Left hindlimb (tissue), 1 donor: ENCODE data around the gene SPATA18.
"Not testable (repeated sequence)": the region's sequence is repeated elsewhere in the genome, so short reads cannot be mapped to it uniquely, and the experiment has no call there.

Source experiments
- DNase-seq: peaks from one replicate; pipeline ENCODE4 v3.0.0-alpha.2; 2018

The SPATA18 gene

DNA sequence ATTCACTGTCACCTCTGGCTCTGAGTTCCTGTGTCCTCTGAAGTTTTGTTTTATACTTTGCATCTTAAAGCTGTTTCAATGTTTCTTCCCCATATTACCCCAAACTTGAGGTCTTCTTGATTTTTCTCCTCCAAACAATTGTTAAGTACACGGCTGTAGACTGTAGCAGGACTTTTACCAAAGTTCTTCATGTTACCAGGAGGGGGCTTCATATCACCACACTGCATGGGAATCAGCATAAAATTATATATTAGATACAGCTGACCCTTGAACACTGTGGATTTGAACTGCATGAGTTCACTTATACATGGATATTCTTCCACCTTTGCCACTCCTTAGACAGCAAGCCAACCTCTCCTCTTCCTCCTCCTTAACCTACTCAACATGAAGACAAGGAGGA lies 56.6 kb downstream of the SPATA18 start:
- DNase-seq: no peak

DNA sequence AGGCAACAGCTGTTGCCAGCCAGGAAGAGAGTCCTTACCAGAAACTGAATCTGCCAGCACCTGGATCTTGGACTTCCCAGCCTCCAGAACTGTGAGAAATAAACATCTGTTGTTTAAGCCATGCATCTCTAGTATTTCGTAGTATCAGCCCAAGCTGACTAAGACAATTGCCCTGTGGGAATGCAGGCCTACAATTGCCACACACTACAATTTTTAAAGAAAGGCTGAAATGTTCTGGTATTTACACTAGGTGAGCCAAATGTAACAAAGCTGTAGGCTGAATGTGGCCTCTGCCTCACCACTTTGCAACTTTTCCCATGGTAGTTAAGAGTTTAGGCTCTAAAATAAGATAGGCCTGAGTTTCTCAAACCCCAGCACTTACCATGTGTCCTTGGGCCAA lies 59.1 kb downstream of the SPATA18 start:
- DNase-seq: no peak

DNA sequence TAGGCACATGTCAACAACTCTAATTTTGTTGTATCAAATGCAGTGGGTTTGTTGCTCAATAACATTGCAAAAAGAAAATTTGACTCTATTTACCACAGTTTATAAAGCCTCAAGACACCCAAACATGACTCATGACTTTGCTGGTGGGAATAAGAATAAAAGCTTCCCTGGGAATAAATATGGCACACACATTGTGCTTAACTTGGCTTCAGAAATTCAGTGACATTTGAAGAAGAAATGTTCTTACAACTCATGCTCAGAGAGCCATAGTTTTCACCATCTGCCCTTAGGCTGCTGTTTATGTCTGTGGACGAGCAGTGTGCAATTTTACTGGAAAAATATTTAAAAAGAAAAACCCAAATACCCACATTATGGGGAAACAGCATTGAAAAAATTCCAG lies 60.9 kb downstream of the SPATA18 start:
- DNase-seq: no peak

DNA sequence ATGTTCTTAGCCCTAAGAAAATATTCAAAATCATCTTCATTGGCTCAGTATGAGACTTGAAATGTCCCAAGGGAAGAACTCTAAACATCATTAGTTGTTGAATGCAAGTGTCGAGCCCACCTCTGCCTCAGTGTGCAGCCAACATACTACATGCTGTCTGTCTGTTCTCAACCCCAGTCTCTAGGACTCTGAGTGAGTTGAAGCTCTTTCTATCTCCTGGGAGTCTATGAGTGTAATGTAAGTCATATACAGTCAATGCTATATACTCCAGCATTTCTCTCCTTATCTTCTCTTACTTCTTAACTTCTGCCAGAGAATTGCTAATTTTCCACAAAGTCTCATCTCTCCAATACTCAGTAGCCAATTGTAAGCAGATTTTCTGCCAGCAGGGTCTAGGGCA lies 61.3 kb downstream of the SPATA18 start:
- peak; percentile 56 for DNase-seq

DNA sequence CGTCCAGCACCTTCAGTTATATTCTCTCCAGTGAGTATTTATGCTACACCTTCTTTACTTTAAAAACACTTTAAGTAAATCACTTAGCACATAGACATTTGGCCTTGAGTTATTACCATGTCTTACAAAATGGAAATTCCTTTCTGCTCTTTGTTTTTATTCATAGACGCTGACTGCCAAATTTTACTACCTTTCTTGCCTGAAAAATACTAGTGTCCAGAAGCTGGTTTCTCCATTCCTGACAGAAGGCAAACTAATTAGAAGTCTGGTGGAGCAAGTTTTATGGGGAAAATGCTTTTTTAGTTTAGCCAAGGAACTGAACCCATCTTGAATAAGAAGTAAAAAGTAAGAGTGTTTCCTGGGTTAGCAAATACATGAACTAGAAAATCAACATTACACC lies 65.5 kb downstream of the SPATA18 start:
- DNase-seq: no peak

DNA sequence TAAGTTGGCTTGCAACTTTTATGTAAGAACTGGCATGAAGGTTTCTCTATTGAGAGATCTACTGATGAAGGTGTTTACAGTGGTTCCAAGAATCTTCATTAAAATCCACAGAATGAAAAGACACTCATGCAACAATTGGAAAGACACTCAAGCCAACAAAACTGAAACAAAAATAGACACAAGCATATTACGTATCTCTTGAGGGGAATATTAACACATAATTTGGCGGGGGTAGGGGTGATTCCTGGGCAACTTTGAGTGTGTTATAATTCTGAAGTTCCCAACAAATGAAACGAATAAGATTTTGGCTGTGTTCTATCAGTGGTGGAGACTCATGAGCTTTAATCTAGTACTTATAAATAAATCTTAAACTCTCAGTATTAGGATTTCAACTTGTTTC lies 75.1 kb downstream of the SPATA18 start:
- no peak for DNase-seq

DNA sequence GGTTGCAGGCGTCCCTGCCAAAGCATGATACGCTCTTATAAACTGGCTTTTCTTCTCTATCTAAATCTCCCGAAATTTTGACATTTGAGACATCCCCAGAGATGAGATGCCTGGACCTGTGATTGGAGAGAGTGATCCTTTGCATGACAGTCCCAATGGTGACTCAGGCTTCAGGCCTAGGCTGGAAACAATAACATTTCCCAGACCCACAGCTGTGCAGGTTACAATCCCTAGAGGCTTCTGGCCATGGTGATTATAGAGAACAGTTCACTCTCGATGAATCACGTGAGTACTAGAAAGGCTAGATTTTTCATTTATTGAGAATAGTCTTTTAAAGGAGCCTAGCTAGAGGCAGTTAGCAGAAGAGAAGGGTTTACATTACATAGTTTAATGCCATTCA lies 75.9 kb downstream of the SPATA18 start:
- DNase-seq: peak; percentile 49

DNA sequence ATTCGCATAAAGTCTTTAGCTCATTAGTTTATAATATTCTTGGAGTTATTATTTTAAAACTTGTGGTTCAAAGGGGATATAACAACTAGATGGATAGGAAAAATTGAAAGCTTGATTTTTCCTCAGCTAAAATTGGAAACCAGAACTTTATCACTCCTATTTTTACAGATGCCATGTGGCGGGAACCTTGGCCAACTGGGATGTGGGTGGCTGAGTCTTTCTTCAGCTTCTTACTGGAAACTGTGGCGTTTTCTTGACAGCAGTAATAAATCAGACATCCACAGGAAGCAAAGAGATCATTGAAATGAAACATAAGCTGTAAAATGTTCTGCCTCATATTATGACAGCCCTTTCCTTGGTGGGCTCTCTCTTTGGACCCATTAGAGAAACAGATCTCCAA lies 84.1 kb downstream of the SPATA18 start:
- no peak for DNase-seq

DNA sequence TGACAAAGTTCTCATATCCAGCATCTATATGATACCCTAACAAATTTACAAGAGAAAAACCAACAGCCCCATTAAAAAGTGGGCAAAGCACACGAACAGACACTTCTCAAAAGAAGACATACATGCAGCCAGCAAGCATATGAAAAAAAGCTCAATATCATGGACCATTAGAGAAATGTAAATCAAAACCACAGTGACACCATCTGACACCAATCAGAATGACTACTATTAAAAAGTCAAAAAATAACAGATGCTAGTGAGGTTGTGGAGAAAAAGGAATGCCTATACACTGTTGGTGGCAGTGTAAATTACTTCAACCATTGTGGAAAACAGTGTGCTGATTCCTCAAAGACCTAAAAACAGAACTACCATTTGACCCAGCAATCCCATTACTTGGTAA lies 86.0 kb downstream of the SPATA18 start:
- DNase-seq: not testable (repeated sequence)

DNA sequence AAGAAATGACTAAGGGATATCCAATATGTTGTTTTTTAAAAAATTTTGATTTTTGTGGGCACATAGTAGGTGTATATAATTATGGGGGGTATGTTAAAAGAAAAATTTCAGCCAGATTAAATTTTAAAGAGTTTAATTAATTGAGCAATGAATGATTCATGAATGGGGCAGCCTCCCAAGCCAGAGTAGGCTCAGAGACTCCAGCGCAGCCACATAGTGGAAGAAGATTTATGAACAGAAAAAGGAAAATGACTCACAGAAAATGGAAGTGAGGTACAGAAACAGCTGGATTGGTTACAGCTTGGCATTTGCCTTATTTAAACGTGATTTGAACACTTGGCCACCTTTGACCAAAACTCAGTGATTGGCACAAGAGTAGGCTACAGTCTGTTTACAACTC lies 91.7 kb downstream of the SPATA18 start:
- no peak for DNase-seq

DNA sequence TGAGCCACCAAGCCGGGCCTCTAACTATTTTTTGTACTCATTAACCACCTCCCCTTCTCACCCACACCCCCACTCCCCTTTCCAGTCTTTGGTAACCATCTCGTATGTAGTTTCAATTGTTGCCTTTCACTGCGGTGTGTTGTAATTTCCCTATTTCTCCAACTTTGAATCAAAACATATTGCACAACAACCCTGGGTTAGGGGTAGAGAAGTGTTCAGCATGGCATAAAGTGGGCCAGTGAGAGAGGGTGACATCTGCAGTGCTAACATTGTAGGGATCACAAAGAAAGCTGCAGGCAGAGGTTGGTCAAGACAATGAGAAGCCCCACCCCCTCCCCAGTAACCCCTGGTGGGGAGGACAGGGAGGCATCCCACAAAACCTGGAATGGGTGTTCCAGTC lies 92.7 kb downstream of the SPATA18 start:
- no peak for DNase-seq

DNA sequence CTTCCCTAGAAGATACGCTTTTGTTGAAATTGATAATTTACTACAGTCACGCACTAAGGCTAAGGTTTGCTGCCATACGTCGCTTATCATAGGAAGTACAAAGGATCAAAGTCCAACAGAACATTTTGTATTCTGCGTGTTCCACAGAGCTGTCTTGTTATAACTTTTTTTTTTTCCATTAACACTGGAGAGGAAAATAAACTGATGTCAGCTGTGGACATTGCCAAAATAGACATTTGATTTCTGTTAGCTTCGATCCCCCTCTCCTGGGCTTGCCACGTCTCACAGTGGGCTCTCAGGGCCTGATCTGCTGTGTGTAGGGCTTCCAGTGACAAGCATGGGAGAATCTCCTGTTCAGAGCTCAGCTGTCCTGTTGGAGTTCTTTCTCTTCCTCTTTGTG lies 93.3 kb downstream of the SPATA18 start:
- no peak for DNase-seq
